Activated T-helper 1 cell treated with Interleukin-2 at 50 U/mL for 16 hours (primary cell): Measurements from ENCODE around the gene ATP8A2.

ENCODE experiments used
- DNase-seq: peaks from one replicate; pipeline ENCODE4 v3.0.0-alpha.2; 2020; ENCODE audit warnings: low read depth

The ATP8A2 gene

GRCh38 chr13:25882466-25883357 is 510.9 kb downstream of the ATP8A2 start:
- DNase-seq, result no peak

DNA sequence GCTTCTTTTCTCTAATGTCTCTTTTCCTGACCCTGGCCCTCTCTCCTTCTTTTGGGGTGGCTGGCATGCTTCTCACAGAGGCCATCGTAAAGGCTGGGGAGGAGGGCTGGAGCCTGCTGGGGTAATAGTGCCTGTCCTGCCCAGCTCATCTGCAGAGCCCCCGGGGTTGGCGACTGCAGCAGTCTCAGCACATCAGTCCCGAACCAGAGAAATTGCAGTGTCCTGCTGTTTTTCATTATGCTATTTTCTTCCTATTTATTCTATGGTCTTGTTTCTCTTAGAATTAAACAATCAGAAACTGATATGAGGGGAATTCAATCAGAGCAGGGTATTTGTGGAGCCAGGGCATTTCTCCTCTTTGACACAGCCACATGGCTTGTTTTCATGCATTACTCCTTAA is 513.6 kb downstream of the ATP8A2 start:
- DNase-seq, result no peak

DNA sequence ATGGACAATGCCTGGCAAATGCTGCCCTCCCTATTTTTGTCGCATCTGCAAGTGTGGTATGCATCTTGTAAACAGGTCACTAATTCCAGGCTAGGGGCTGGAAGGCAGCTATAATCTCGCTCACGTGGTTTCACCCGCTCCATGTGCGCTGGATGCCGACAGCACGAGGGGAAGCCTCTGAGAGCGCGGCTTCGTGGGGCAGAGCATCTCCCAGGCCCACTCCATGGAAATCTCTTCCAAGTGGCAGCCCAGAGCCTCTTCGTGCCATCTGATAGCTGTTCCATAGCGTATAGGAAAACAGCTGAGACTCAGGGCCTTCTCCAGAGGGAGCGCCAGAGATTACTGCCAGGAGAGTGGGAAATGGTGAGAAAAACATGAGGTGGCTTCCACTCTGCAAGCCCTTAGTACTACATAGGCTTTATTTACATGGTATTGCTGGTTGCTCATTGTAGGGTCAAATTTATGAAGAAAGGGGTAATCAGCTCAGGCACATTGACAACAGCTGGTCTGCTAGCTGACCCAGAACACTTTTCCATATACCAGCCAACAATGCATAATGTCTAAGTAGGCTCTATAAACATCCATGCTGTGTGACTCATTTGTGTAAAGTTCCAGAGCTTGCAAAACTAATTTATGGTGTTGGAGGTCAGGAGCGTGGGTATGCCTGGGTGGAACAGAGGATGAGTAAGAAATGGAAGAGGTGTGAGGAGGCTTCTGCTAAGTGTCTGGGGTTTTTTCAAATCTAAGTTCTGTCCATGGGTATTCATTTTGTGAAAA is 514.9 kb downstream of the ATP8A2 start:
- DNase-seq, result no peak

DNA sequence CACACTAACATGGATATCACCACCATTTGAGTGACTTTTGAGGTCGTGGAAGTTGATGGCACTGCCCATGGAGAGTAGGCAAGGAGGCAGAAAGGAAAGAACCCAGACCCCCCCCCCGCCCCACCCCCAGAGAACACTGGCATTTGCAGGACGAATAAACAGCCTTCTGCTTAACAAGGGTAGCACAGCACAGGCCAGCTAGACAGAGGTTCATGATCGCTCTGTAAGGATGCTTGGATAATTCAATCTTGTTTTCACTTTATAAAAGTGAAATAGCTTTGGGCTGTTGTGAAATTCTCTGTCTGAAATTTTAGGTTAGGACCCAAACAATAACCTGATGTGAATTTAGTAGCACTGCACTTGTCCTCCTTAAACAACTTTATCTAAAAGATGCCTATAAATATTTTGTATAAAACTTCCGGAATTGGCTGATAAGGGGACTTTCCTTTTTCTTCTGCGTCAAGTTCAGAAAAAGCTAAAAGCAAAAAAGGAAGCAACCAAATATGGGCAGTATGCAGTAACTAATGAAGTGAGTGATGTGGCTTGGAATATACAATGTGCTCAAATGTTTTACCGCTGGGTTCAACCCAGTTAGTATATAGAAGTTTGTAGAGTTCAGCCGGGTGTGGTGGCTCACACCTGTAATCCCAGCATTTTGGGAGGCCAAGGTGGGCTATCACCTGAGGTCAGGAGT is 516.3 kb downstream of the ATP8A2 start:
- DNase-seq, result no peak

DNA sequence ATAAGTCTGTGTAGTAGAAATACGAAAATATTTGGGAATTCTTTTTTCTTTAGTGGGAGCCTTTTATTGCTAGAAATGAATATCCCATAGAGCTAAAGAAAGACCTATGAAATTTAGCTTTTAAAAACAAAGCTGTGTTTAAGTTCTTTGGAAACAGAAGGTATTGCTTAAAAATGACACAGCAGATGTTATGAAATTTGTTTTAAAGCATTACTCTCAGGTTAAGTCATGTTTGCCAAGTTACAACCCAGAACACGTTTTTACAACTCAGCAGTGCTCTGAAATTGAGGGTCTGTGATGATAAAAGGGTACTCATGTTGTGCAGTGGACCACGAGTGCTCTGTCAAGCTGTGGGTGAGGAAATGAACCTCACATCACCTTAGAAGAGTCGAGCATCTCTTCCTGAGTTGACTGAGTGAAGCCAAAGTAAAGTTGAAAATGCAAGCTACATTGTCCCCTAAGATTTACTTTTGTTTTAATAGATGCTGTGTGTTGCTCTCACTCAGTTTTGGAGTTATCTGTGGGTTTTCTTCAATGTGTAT is 519.0 kb downstream of the ATP8A2 start:
- DNase-seq, result no peak

DNA sequence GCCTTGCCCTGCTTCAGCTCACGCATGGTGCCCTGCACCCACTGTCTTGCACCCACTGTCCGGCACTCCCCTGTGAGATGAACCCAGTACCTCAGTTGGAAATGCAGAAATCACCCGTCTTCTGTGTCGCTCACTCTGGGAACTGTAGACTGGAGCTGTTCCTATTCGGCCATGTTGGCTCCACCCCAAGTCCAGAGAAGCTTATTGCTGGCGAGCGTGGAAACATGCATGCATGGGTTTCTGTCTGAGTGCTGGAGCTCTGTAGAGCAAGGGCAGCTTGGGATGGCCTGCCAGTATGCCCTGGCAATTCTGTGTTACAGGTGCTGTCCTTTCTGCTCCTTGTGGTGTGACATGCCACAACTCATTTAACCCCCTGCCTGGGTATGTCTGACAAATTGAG is 527.2 kb downstream of the ATP8A2 start:
- no peak for DNase-seq

- DNase-seq, result no peak
Measured at GRCh38 chr13:25899464-25899863, 527.7 kb downstream of the ATP8A2 start.

DNA sequence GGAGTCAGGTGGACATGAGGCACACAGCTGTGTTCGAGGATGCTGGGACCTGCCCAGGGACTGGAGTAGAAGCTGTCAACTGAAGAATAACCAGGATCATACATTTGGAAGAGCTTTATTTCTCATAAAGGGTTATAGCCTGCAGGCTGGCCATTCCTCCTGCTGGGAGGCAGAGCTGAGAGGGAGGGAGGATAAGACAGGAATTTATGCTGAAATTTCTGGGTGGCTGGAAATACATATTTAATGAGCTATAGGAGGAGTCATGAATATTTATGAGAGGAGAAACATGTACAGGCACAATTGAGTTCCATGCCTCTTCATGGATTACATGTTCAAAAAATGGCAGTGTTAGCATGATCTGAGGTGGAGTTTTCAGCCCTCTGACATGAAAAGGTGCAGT is 528.2 kb downstream of the ATP8A2 start:
- no peak for DNase-seq

DNA sequence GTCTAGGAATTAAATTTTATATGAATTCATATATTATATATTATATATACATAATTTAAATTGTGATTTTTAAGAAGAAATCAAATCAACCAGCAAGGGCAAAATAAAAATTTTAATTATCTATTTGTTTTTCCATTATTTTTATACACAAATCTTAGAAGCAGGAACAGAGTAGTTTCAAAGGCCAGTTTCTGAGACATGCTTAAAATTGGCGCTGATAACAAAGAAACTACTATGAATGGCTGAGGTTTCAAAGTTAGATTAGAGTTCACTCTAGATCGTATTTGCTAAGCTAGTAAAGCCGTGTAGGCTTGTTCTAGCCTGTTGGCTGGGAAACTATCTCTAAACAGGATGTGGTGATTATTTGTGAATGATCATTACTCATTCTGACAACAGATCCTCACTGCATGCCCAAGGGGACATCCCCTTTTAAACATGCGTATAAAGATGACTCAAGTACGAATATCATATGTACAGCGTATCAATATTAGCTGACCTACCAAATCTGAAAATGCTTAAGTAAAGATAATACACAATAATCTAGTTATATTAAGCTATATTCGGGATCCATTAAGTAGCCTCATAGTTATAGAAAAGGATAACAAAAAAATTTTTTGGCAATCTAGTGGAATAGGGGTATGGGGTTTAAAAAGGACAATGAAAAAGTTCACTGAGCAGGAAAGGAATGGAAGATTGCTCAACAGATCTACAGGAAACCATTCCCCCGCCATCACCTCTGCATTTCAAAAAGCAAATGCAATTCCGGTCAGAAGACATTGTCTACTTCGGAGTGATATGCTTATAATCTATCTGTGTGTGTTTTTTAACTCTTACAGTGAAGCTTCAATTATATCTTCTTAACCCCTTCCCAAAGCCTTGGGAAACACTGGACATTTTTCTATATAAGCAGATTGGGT is 529.9 kb downstream of the ATP8A2 start:
- no peak for DNase-seq

DNA sequence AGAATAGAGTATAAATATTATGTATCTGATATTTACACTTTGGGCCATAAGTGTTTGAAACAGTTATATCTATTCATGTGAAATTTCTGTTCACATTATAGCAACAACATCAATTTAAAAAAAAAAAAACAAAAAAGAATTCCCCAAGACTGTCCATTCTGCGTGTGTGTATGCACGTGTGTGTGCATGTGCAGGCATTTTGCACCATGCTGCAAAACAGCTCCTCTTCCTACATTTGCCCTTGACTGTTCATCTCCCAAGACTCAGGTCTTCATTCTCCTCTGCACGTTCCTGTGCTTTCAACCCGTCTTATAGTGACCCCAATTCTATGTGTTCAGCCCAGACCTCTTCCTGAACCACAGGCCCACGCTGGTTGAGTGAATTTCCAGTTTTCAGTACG is 530.7 kb downstream of the ATP8A2 start:
- DNase-seq, result no peak

- no peak for DNase-seq
Measured at GRCh38 chr13:25902891-25903341, 531.1 kb downstream of the ATP8A2 start.

GRCh38 chr13:25904830-25905229 is 533.1 kb downstream of the ATP8A2 start:
- DNase-seq, result no peak

DNA sequence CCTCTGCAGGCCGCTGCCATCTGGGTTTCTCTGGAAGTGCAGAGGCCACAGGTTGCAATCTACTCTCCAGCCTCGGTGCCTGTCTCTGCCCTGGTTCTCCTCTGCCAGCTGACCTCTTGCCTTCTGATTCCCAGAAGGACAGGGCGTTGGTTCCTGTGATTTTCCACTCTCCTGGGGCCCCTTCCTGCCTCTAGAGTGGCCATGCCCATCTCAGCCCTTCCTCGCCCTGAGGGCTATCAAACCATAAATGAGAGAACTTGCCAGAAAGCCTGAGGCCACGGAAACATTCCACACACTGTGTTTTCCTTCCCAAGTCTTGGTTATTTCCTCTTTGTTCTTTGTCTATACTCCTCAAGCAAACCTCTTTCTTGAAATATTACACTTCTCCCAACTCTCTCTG is 533.8 kb downstream of the ATP8A2 start:
- DNase-seq, result no peak

DNA sequence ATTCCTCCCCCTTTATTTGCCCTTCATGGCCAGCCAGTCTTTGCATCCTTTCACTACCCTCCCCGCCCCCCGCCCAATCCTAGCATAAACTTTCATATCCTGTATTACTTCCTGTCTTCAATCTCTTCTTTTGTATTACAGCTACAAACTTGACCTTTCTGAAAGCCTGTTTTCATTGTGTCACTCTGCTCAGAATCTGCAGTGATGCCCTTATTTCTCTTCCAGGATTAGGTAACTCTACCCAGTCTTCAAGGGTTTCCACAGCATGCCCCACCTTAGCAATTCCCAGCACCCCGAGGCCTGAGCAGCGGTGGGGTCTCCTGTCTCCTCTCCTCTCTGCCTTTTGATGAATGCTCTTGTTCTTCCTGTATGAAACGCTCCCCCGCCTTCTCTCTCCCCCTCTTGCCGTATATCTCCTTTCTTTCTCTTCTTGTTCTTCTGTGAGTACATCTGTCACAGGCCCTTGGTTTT is 534.5 kb downstream of the ATP8A2 start:
- DNase-seq, result no peak

DNA sequence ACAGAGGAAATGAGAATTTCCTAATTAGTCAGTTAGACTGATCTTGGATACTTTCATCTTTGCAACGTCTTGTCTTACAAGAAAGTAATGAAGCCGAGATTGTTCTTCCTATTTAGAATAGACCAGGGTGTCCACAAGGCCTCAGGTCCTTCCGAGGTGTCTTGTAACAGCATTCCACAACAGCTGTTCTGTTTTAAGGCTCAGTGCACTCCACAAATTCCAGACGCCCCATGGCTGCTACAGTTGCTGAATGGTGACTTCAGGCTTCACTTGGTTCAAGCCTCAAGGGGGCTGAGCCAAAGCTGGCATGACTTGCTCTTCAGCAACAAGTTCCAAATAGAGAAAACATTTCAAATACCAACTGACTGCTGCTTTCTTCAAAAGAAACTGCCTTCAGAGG is 536.6 kb downstream of the ATP8A2 start:
- no peak for DNase-seq

DNA sequence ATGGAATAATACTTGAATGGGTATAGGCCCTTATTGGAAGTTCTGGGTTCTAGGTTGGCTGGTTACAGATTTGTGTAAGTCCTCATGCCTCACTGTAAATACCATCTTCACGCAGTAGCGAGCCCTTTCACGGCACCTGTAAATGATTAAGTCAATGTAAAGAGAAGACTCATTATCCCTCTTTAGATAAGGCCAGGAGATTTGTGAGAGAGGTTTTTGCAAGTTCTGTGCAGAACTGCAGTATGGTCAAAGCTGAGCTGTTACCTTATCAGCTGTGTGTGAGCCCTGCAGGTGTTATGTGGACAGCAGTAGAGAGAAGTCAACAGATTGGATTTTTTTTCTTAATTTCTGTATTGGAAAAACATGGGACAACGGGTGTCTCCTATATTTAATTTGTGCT is 538.5 kb downstream of the ATP8A2 start:
- no peak for DNase-seq

GRCh38 chr13:25910991-25911419 is 539.2 kb downstream of the ATP8A2 start:
- no peak for DNase-seq

DNA sequence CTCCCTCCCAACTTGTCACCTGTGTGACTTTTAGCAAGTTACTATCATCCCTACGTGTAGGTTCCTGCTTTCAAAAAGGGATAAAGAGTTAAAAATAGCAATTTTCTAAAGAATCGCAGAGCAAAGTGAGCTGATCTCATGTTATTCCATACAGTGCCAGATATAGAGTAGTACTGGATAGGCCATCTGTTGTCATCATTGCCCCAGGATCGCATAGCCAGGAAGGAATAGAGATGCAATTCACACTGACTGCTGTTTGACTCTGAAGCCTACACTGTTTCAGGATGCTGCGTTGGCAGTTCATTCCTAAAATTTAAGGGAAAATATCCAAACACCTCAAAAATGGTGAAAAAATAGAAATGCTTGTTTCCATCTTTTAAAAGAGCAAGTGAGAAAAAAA is 541.2 kb downstream of the ATP8A2 start:
- DNase-seq, result no peak

DNA sequence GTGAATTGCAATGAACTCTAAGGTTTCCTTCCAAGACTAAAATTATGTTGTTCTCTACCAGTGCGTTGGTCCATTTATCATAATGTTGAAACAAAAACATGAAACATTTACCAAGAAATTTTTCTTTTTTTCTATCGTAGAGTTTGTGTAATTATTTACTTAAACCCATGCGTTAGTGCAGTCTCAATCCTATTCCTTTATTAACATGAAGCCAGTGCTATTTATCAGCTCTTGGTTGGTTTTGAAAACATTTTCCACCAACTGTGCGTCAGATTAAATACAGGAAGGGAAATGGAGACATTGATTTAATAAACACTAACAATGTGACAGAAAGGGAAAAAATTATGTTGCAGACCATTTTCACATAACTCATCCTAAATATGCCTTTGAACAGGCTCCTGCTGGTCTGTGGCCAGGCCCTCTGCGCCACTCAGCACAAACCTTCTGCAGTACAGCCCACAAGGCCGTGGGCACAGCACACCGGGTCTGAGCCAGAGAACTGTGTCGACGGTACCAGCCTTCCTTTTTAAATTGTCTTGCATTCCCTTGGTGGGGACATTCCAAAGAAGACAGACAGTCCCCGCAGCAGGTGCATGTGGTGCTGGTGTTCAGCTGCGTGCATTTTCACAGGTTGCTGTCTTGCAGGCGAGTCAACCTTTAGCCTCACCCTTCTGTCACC is 544.2 kb downstream of the ATP8A2 start:
- DNase-seq, result no peak

DNA sequence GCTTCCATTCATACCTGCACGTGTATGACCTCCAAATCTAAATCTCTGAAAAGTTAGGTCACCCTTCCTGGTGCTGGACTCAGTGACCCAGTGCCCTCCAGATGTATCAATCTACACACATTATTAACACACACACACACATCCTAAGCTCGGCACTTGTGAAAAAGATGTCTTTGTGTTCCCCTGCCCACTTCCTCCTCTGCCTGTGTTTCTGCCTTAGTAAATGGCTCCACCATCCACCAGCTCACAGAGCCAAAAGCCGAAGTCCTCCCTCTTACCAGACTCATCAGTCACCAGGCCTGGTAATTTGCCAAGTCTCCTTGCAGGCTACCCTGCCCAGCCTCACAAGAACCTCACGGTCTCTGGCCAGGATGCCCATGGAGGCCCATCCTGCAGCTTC is 548.5 kb downstream of the ATP8A2 start:
- no peak for DNase-seq

DNA sequence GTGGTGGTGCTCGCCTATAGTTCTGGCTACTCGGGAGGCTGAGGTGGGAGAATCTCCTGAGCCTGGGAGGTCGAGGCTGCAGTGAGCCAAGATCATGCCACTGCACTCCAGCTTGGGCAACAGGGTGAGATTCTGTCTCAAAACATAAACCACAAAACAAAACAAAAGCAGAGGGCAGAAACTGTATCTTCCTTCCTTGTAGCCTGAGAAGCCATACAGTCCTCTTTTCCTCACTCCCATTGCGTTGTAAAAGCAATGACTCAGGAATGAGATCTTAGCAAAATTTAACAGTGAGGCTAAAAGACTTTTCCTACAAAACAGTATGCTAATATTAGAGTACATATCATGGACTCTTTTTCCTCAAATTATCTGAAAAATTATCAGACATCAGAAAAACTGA is 549.2 kb downstream of the ATP8A2 start:
- DNase-seq, result no peak
